ENCODE results near the gene RALB. TPM values are rescaled to one million over a fixed set of nuclear protein-coding genes. Genes with fewer than 3 reads are reported as not detected.

RALB gene
- total RNA-seq, 1 experiment from 2014 or later: 24.6 TPM

GRCh38 chr2:120255071-120255470 is 2.4 kb downstream of the RALB start:
- H3K4ac ChIP-seq (ENCODE audit: low read depth, low read length): no peak overlapping the region
- DNase-seq: no peak
- H2BK120ac ChIP-seq (ENCODE audit: low read depth, low read length, poor library complexity, severe bottlenecking): no peak overlapping the region
- peaks cover 12% of the 10 kb centered on the region for H3K23me2 ChIP-seq (ENCODE audit: insufficient read length, low read depth, low read length, poor library complexity, severe bottlenecking)
- no peaks in the 10 kb centered on the region for H4K20me1 ChIP-seq (ENCODE audit: control insufficient read depth, insufficient read depth, insufficient read length)
- peaks cover 6 to 7% of the 10 kb centered on the region in 2 experiments for H3K9me3 Mint-ChIP-seq
- H3K9me3 ChIP-seq (ENCODE audit: control insufficient read depth, low read depth, low read length): no peaks in the 10 kb centered on the region
- H4K8ac ChIP-seq (replicated peaks; ENCODE audit: insufficient read length, low read depth, low read length): no peak overlapping the region
- no peak overlapping the region for H3K14ac ChIP-seq (ENCODE audit: insufficient read depth, low read length)
- H3K27ac ChIP-seq (ENCODE audit: insufficient read length, low read depth, low read length): no peak overlapping the region
- no peaks in the 10 kb centered on the region for H3K79me2 ChIP-seq (ENCODE audit: insufficient read depth, low read length)
- H3K27me3 ChIP-seq (ENCODE audit: insufficient read depth, low read length): peaks cover 17% of the 10 kb centered on the region; the same call in 1 of the 2 replicates
- H3K18ac ChIP-seq (ENCODE audit: insufficient read length, low read depth, low read length): no peak overlapping the region
- no peak overlapping the region for H4K91ac ChIP-seq (ENCODE audit: insufficient read length, low read depth, low read length)
- H3T11ph ChIP-seq (ENCODE audit: low read length): no peak overlapping the region
- TF ChIP-seq CTCF (conservative IDR thresholded peaks at IDR 0.05): no peak
- no peak overlapping the region for H3K23ac ChIP-seq (ENCODE audit: insufficient read length, low read depth, low read length)
- no peak overlapping the region for H2AFZ ChIP-seq (ENCODE audit: low read length)
- H3K79me1 ChIP-seq (ENCODE audit: insufficient read depth, low read depth, low read length, poor library complexity, severe bottlenecking): no peaks in the 10 kb centered on the region
- WGBS (ENCODE audit: extremely low coverage, insufficient read length, low lambda C conversion rate): no CpG with 5 or more reads among the region's 6 CpGs
- peaks cover 38% of the 10 kb centered on the region for H3K27me3 Mint-ChIP-seq (ENCODE audit: low read depth)
- H3K9ac ChIP-seq (ENCODE audit: extremely low read depth, insufficient read length, low read length): no peak overlapping the region
- peaks cover 31% of the 10 kb centered on the region in 2 experiments for H3K4me1 Mint-ChIP-seq
- H3K4me3 Mint-ChIP-seq: 0 out of 5 replicates have a peak overlapping the region, but pooled peaks of 1 of the 2 experiments have one; percentile 2
- no peak overlapping the region for H3K56ac ChIP-seq (ENCODE audit: insufficient read length, low read depth, low read length)
- no peak overlapping the region for H3K27ac Mint-ChIP-seq
- H2BK20ac ChIP-seq (ENCODE audit: low read depth, low read length, poor library complexity, severe bottlenecking): no peak overlapping the region
- H3K4me2 ChIP-seq (ENCODE audit: insufficient read depth, insufficient read length, low read length): no peak overlapping the region
- no peak overlapping the region for H2BK5ac ChIP-seq (ENCODE audit: insufficient read length, low read length)
- H2BK15ac ChIP-seq (ENCODE audit: low read depth, low read length): no peak overlapping the region
- H3K36me3 Mint-ChIP-seq (ENCODE audit: insufficient read depth in 1 of 3, low read depth in 3 of 3): peaks cover 3 to 15% (median 9%) of the 10 kb centered on the region in 3 experiments
- H2BK12ac ChIP-seq (ENCODE audit: insufficient read length, low read depth, low read length): no peak overlapping the region
- H4K5ac ChIP-seq (ENCODE audit: insufficient read length, low read depth, low read length): no peak overlapping the region
- no peak overlapping the region for H2AK5ac ChIP-seq (ENCODE audit: insufficient read length, low read length)
- no peaks in the 10 kb centered on the region for H3K4me1 ChIP-seq (ENCODE audit: insufficient read depth, low read length)

Data from H9 (cell line).